RWPE2 (cell line): ENCODE data around the gene FUT2.

Experiments used
- ATAC-seq: fragments of 200-7000 bp; cut with Tn5 transposase; 3 replicates; pipeline ENCODE4 v1.9.1; 2021; ENCODE audit warnings: low read depth
- DNase-seq: peaks from one replicate; pipeline ENCODE4 v3.0.0-alpha.2; 2020; ENCODE audit warnings: low spot score
- H3K27ac ChIP-seq: fragments of 450-650 bp; 2 replicates; pipeline ENCODE4 v1.5.1; 2017; ENCODE audit warnings: mild to moderate bottlenecking; ENCODE audit not compliant: poor library complexity, severe bottlenecking
- H3K27me3 ChIP-seq: fragments of 250-450 bp; sonication (Bioruptor Pico); 2 replicates; pipeline ENCODE4 v1.5.1; 2021; ENCODE audit warnings: mild to moderate bottlenecking, moderate library complexity; ENCODE audit not compliant: insufficient read depth, poor library complexity, severe bottlenecking
- H3K36me3 ChIP-seq: fragments of 250-450 bp; sonication (Bioruptor Pico); 2 replicates; pipeline ENCODE4 v1.5.1; 2020; ENCODE audit warnings: low read depth, mild to moderate bottlenecking, moderate library complexity
- H3K4me1 ChIP-seq: fragments of 250-450 bp; sonication (Bioruptor Pico); 2 replicates; pipeline ENCODE4 v1.5.1; 2021; ENCODE audit warnings: mild to moderate bottlenecking, moderate library complexity; ENCODE audit not compliant: insufficient read depth, poor library complexity, severe bottlenecking
- H3K4me3 ChIP-seq: fragments of 250-450 bp; sonication (Bioruptor Pico); 2 replicates; pipeline ENCODE4 v1.5.1; 2021; ENCODE audit warnings: mild to moderate bottlenecking, moderate library complexity; ENCODE audit not compliant: severe bottlenecking
- H3K9me3 ChIP-seq: fragments of 250-450 bp; sonication (Bioruptor Pico); 2 replicates; pipeline ENCODE4 v1.5.1; 2021; ENCODE audit warnings: mild to moderate bottlenecking, moderate library complexity; ENCODE audit not compliant: severe bottlenecking
- TF ChIP-seq, protein P1 (sequence below): fragments of 450-650 bp; IDR thresholded peaks from one replicate; pipeline ENCODE4 v1.5.1; 2017; ENCODE audit warnings: mild to moderate bottlenecking, moderate library complexity; ENCODE audit not compliant: poor library complexity, severe bottlenecking

Gene FUT2

DNA sequence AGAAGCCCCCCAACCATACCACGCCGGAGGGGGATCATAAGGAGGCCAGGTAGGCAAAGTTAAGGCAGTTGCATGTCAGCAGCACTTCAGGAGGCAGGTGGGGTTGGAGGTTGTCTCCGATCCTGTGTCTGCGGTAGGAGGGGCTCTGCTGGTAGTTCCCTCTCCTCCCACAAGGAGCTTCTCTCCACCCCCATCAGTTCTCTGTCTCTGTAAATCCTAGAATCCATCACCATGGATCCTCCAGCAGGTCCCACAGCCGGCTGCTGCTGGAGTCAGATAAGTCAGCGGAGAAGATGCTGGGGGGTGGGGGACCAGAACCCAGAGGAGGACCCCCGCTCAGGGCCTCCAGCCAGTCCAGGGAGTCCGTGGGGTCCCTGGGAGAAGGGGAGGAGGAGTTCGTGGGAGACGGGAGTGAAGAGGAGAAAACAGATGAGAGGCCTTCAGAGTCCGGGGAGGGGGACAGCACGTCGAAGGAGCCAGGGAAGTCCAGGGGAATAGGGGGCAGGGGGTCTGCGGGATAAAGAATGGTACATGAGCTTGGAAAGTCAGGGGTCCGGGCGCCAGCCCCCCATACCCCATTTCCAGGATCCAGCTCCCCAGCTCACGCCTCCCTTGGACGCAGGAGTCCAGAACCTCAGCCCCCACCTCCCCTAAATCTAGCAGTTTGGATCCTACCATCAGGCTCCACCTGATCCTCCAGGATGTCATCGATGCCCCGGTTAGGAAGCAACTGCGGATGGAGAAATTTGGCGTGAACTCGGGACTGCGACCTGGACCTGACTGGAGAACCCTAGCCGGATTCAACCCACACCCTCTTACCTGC, 17.5 kb downstream of the FUT2 start:
- DNase-seq (no peak), ATAC-seq (no peak)
- TF ChIP-seq, protein P1, sequence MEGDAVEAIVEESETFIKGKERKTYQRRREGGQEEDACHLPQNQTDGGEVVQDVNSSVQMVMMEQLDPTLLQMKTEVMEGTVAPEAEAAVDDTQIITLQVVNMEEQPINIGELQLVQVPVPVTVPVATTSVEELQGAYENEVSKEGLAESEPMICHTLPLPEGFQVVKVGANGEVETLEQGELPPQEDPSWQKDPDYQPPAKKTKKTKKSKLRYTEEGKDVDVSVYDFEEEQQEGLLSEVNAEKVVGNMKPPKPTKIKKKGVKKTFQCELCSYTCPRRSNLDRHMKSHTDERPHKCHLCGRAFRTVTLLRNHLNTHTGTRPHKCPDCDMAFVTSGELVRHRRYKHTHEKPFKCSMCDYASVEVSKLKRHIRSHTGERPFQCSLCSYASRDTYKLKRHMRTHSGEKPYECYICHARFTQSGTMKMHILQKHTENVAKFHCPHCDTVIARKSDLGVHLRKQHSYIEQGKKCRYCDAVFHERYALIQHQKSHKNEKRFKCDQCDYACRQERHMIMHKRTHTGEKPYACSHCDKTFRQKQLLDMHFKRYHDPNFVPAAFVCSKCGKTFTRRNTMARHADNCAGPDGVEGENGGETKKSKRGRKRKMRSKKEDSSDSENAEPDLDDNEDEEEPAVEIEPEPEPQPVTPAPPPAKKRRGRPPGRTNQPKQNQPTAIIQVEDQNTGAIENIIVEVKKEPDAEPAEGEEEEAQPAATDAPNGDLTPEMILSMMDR, result no peak
- Histone ChIP-seq H3K4me3 (peak overlapping the region; percentile 56), H3K36me3 (no peaks in the 10 kb centered on the region), H3K27ac (peak overlapping the region; percentile 22), H3K4me1 (peaks cover 5% of the 10 kb centered on the region), H3K9me3 (no peaks in the 10 kb centered on the region), H3K27me3 (no peaks in the 10 kb centered on the region)

- Histone ChIP-seq H3K27me3 (no peaks in the 10 kb centered on the region), H3K9me3 (no peaks in the 10 kb centered on the region), H3K27ac (peak overlapping the region; percentile 53), H3K36me3 (no peaks in the 10 kb centered on the region), H3K4me1 (peaks cover 5% of the 10 kb centered on the region), H3K4me3 (peak overlapping the region; percentile 56)
- DNase-seq (peak; percentile 98), ATAC-seq (peak; percentile 88)
- TF ChIP-seq, protein P1, result no peak
Observed at GRCh38 chr19:48713864-48714755, 18.3 kb downstream of the FUT2 start.

GRCh38 chr19:48714759-48715675, 19.2 kb downstream of the FUT2 start:
- H3K27me3 ChIP-seq, result no peaks in the 10 kb centered on the region
- TF ChIP-seq, protein P1, result no peak
- no peak for ATAC-seq
- no peaks in the 10 kb centered on the region for H3K9me3 ChIP-seq
- DNase-seq, result no peak
- H3K36me3 ChIP-seq, result no peaks in the 10 kb centered on the region
- H3K4me1 ChIP-seq, result peaks cover 5% of the 10 kb centered on the region
- H3K27ac ChIP-seq, result peak overlapping the region; percentile 53
- H3K4me3 ChIP-seq, result peak overlapping the region; percentile 38

DNA sequence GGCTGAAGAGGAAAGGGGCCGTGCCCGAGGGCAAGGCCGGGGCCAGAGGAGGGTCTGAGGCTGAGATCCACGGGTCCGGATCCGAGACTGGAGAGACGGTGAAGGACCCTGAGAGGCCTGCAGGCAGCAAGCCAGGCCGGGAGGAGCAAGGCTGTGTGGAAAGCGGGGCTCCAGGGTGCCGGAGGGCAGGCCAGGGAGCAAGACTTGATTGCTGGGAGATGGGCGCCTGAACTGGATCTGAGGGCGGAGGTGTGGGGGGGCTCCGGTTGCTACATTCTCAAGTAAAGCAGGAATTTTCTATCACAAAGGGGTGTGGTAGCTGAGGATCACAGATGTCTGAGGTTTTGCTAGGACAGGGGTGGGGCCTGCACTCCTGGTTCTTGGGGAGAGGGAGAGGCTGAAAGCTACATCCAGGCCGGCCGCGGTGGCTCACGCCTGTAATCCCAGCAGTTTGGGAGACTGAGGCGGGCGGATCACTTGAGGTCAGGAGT, 20.0 kb downstream of the FUT2 start:
- no peak for DNase-seq
- no peaks in the 10 kb centered on the region for H3K27me3 ChIP-seq
- H3K36me3 ChIP-seq, result no peaks in the 10 kb centered on the region
- ATAC-seq, result no peak
- TF ChIP-seq, protein P1, result no peak
- H3K4me1 ChIP-seq, result peaks cover 5% of the 10 kb centered on the region
- no peak overlapping the region for H3K27ac ChIP-seq
- no peaks in the 10 kb centered on the region for H3K9me3 ChIP-seq
- no peak overlapping the region for H3K4me3 ChIP-seq
